Measurements from ENCODE around the gene DHX36. TPM values are rescaled to one million over a fixed set of nuclear protein-coding genes. Genes with fewer than 3 reads are reported as not detected.

The DHX36 gene
- total and polyA plus RNA-seq, 7 experiments from 2014 or later: 16.1 to 101 (median 86.0) TPM

- Histone ChIP-seq H3K9me3 (ENCODE audit: control insufficient read depth in 2 of 3, low read length in 3 of 3) (no peaks in the 10 kb centered on the region), H3K4me3 (ENCODE audit: low read length) (no peak overlapping the region), H3K36me3 (ENCODE audit: control insufficient read depth in 2 of 3, insufficient read depth in 3 of 3, low read length in 3 of 3) (peaks cover 0 to 21% (median 15%) of the 10 kb centered on the region in 3 experiments), H3K4me1 (ENCODE audit: control insufficient read depth in 2 of 2, insufficient read depth in 2 of 2, low read length in 2 of 2) (peaks cover 37 to 47% of the 10 kb centered on the region in 2 donors), H3K27me3 (ENCODE audit: control insufficient read depth in 2 of 2, insufficient read depth in 2 of 2, low read length in 2 of 2) (no peaks in the 10 kb centered on the region), H3K27ac (ENCODE audit: low read depth, low read length) (peak overlapping the region; percentile 32)
- ChIA-PET POLR2A (no interaction called here), CTCF (interaction anchor here (0.6 kb wide), 1 partner anchor 1387 kb away, joined by 3 read pairs; no protein-coding TSS in a partner anchor)
- peak overlapping the region in 6 of 10 donors; percentile 14 to 62 (median 34) for H3K4me3 Mint-ChIP-seq
- H3K4me1 Mint-ChIP-seq: peaks cover 7 to 37% (median 27%) of the 10 kb centered on the region in 7 donors
- peak overlapping the region in 8 of 9 donors; percentile 5 to 65 (median 38) for H3K27ac Mint-ChIP-seq
- H3K27me3 Mint-ChIP-seq: no peaks in the 10 kb centered on the region
- intact Hi-C loops (cut with micrococcal nuclease): loop anchor here in 1 of 2 donors (5.0 kb wide), 1 partner anchor 40 kb away; no protein-coding TSS in a partner anchor
- ATAC-seq (no peak), DNase-seq (no peak)
- peaks cover 15 to 45% (median 29%) of the 10 kb centered on the region in 5 donors for H3K36me3 Mint-ChIP-seq
- H3K9me3 Mint-ChIP-seq: no peaks in the 10 kb centered on the region
Observed at GRCh38 chr3:154316974-154317767, 7.1 kb downstream of the DHX36 start.

- peaks cover 0 to 28% (median 15%) of the 10 kb centered on the region in 3 experiments for H3K36me3 ChIP-seq (ENCODE audit: control insufficient read depth in 2 of 3, insufficient read depth in 3 of 3, low read length in 3 of 3)
- no peak overlapping the region for H3K27ac ChIP-seq (ENCODE audit: low read depth, low read length)
- DNase-seq (no peak), ATAC-seq (no peak)
- POLR2A ChIA-PET: interaction anchor here (0.6 to 3.1 kb wide), 2 partner anchors 8 to 10 kb away, joined by 5 to 9 read pairs; partner anchors contain the start of gene DHX36
- Mint-ChIP-seq H3K36me3 (peaks cover 15 to 48% (median 35%) of the 10 kb centered on the region in 5 donors), H3K4me1 (peaks cover 7 to 35% (median 26%) of the 10 kb centered on the region in 7 donors), H3K27me3 (no peaks in the 10 kb centered on the region), H3K27ac (peak overlapping the region in 1 of 9 donors; percentile 68), H3K4me3 (no peak overlapping the region), H3K9me3 (no peaks in the 10 kb centered on the region)
- CTCF ChIA-PET: interaction anchor here (0.7 kb wide), 1 partner anchor 33 kb away, joined by 3 read pairs; no protein-coding TSS in a partner anchor
- no peak overlapping the region for H3K4me3 ChIP-seq (ENCODE audit: low read length)
- peaks cover 9 to 24% of the 10 kb centered on the region in 2 donors for H3K4me1 ChIP-seq (ENCODE audit: control insufficient read depth in 2 of 2, insufficient read depth in 2 of 2, low read length in 2 of 2)
- intact Hi-C loops (cut with micrococcal nuclease): no loop called here
- no peaks in the 10 kb centered on the region for H3K9me3 ChIP-seq (ENCODE audit: control insufficient read depth in 2 of 3, low read length in 3 of 3)
- no peaks in the 10 kb centered on the region for H3K27me3 ChIP-seq (ENCODE audit: control insufficient read depth in 2 of 2, insufficient read depth in 2 of 2, low read length in 2 of 2)
Observed at GRCh38 chr3:154314152-154314551, 10.1 kb downstream of the DHX36 start.

DNA sequence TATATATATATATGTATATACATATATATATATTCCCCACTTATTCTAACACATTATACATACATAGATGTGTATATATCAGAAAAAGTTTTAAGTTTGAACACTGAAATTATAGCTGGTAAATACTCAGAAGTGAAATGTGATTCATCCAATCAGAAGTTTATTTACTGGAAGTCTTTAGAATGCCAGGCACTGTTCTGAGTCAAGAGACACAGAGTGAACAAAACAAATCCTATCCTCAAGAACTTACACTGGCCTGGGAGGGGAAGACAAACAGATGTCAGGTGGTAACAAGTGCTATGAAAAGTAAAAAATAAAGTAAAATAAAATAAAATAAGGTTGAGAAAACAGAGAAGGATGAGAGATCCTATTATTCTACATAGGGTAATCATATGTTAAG is 13.4 kb downstream of the DHX36 start:
- no peaks in the 10 kb centered on the region for H3K27me3 ChIP-seq (ENCODE audit: control insufficient read depth in 2 of 2, insufficient read depth in 2 of 2, low read length in 2 of 2)
- H3K4me1 ChIP-seq (ENCODE audit: control insufficient read depth in 2 of 2, insufficient read depth in 2 of 2, low read length in 2 of 2): no peaks in the 10 kb centered on the region
- H3K9me3 Mint-ChIP-seq: no peaks in the 10 kb centered on the region
- intact Hi-C loops (cut with micrococcal nuclease): no loop called here
- no peak overlapping the region for H3K4me3 ChIP-seq (ENCODE audit: low read length)
- DNase-seq: no peak
- peaks cover 7 to 42% (median 33%) of the 10 kb centered on the region in 7 donors for H3K4me1 Mint-ChIP-seq
- H3K27me3 Mint-ChIP-seq: no peaks in the 10 kb centered on the region
- H3K36me3 ChIP-seq (ENCODE audit: control insufficient read depth in 2 of 3, insufficient read depth in 3 of 3, low read length in 3 of 3): peaks cover 0 to 46% (median 15%) of the 10 kb centered on the region in 3 experiments
- no peaks in the 10 kb centered on the region for H3K9me3 ChIP-seq (ENCODE audit: control insufficient read depth in 2 of 3, low read length in 3 of 3)
- POLR2A ChIA-PET: no interaction called here
- no peak for ATAC-seq
- peaks cover 24 to 57% (median 43%) of the 10 kb centered on the region in 5 donors for H3K36me3 Mint-ChIP-seq
- no peak overlapping the region for H3K4me3 Mint-ChIP-seq
- CTCF ChIA-PET: no interaction called here
- H3K27ac ChIP-seq (ENCODE audit: low read depth, low read length): no peak overlapping the region
- peak overlapping the region in 1 of 9 donors; percentile 62 for H3K27ac Mint-ChIP-seq

DNA sequence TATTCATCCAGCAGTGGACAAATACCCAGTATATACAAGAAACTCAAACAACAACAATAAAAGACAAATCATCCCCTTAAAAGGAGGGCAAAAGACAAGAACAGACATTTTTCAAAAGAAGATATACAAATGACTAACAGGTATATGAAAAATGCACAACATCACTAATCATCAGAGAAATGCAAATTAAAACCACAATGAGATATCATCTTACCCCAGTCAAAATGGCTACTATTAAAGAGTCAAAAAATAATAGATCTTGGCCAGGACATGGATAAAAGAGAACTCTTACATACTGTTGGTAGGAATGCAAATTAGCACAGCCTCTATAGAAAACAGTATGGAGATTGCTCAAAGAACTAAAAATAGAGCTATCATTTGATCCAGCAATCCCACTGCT is 16.9 kb downstream of the DHX36 start:
- POLR2A ChIA-PET: interaction anchor here (0.6 kb wide), 1 partner anchor 94 kb away, joined by 3 read pairs; no protein-coding TSS in a partner anchor
- ATAC-seq (no peak), DNase-seq (no peak)
- Histone ChIP-seq H3K9me3 (ENCODE audit: control insufficient read depth in 2 of 3, low read length in 3 of 3) (no peaks in the 10 kb centered on the region), H3K4me3 (ENCODE audit: low read length) (no peak overlapping the region), H3K27ac (ENCODE audit: low read depth, low read length) (no peak overlapping the region), H3K4me1 (ENCODE audit: control insufficient read depth in 2 of 2, insufficient read depth in 2 of 2, low read length in 2 of 2) (no peaks in the 10 kb centered on the region), H3K27me3 (ENCODE audit: control insufficient read depth in 2 of 2, insufficient read depth in 2 of 2, low read length in 2 of 2) (no peaks in the 10 kb centered on the region), H3K36me3 (ENCODE audit: control insufficient read depth in 2 of 3, insufficient read depth in 3 of 3, low read length in 3 of 3) (peaks cover 0 to 56% (median 17%) of the 10 kb centered on the region in 3 experiments)
- Mint-ChIP-seq H3K4me1 (peaks cover 5 to 21% (median 14%) of the 10 kb centered on the region in 7 donors), H3K9me3 (no peaks in the 10 kb centered on the region), H3K4me3 (no peak overlapping the region), H3K36me3 (peaks cover 11 to 44% (median 33%) of the 10 kb centered on the region in 5 donors), H3K27me3 (no peaks in the 10 kb centered on the region), H3K27ac (peak overlapping the region in 7 of 9 donors; percentile 3 to 37 (median 13))
- intact Hi-C loops (cut with micrococcal nuclease): no loop called here
- CTCF ChIA-PET: no interaction called here

DNA sequence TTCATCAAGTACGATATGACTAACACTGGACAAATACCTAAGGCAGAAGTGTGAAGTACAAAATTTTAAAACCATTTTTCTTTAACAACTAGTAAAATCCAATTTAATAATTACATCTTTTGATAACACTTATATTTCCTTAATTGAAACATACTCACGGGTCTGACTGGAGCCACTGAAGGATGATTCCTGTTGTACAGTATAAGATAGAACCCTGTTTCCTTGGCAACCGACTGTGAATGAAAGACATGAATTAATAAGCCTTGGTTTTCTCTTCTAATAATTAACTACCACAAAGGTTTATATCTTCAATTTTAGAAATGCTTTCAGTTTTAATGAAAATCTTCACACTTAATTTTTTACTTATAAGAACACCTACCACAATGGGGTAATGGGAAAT is 19.4 kb downstream of the DHX36 start:
- no peaks in the 10 kb centered on the region for H3K9me3 Mint-ChIP-seq
- H3K27ac Mint-ChIP-seq: no peak overlapping the region
- DNase-seq (no peak), ATAC-seq (no peak)
- ChIA-PET POLR2A (no interaction called here), CTCF (no interaction called here)
- H3K27me3 ChIP-seq (ENCODE audit: control insufficient read depth in 2 of 2, insufficient read depth in 2 of 2, low read length in 2 of 2): no peaks in the 10 kb centered on the region
- H3K4me3 Mint-ChIP-seq: no peak overlapping the region
- no peak overlapping the region for H3K27ac ChIP-seq (ENCODE audit: low read depth, low read length)
- H3K4me1 Mint-ChIP-seq: peaks cover 5 to 21% (median 16%) of the 10 kb centered on the region in 7 donors
- H3K9me3 ChIP-seq (ENCODE audit: control insufficient read depth in 2 of 3, low read length in 3 of 3): no peaks in the 10 kb centered on the region
- intact Hi-C loops (cut with micrococcal nuclease): loop anchor here in 1 of 2 donors (2.0 kb wide), 1 partner anchor 14 kb away; no protein-coding TSS in a partner anchor
- no peaks in the 10 kb centered on the region for H3K4me1 ChIP-seq (ENCODE audit: control insufficient read depth in 2 of 2, insufficient read depth in 2 of 2, low read length in 2 of 2)
- peaks cover 0 to 78% (median 25%) of the 10 kb centered on the region in 3 experiments for H3K36me3 ChIP-seq (ENCODE audit: control insufficient read depth in 2 of 3, insufficient read depth in 3 of 3, low read length in 3 of 3)
- H3K27me3 Mint-ChIP-seq: no peaks in the 10 kb centered on the region
- no peak overlapping the region for H3K4me3 ChIP-seq (ENCODE audit: low read length)
- H3K36me3 Mint-ChIP-seq: peaks cover 16 to 57% (median 40%) of the 10 kb centered on the region in 5 donors

GRCh38 chr3:154304116-154304786 is 20.0 kb downstream of the DHX36 start:
- CTCF ChIA-PET: no interaction called here
- DNase-seq (no peak), ATAC-seq (no peak)
- no peaks in the 10 kb centered on the region for H3K27me3 Mint-ChIP-seq
- peaks cover 16 to 59% (median 38%) of the 10 kb centered on the region in 5 donors for H3K36me3 Mint-ChIP-seq
- POLR2A ChIA-PET: no interaction called here
- H3K4me3 Mint-ChIP-seq: no peak overlapping the region
- intact Hi-C loops (cut with micrococcal nuclease): loop anchor here in 1 of 2 donors (2.0 kb wide), 1 partner anchor 15 kb away; no protein-coding TSS in a partner anchor
- no peak overlapping the region for H3K27ac Mint-ChIP-seq
- peaks cover 0 to 76% (median 25%) of the 10 kb centered on the region in 3 experiments for H3K36me3 ChIP-seq (ENCODE audit: control insufficient read depth in 2 of 3, insufficient read depth in 3 of 3, low read length in 3 of 3)
- H3K4me3 ChIP-seq (ENCODE audit: low read length): no peak overlapping the region
- H3K4me1 Mint-ChIP-seq: peaks cover 5 to 17% (median 13%) of the 10 kb centered on the region in 7 donors
- no peaks in the 10 kb centered on the region for H3K27me3 ChIP-seq (ENCODE audit: control insufficient read depth in 2 of 2, insufficient read depth in 2 of 2, low read length in 2 of 2)
- H3K4me1 ChIP-seq (ENCODE audit: control insufficient read depth in 2 of 2, insufficient read depth in 2 of 2, low read length in 2 of 2): no peaks in the 10 kb centered on the region
- H3K9me3 Mint-ChIP-seq: no peaks in the 10 kb centered on the region
- H3K27ac ChIP-seq (ENCODE audit: low read depth, low read length): no peak overlapping the region
- no peaks in the 10 kb centered on the region for H3K9me3 ChIP-seq (ENCODE audit: control insufficient read depth in 2 of 3, low read length in 3 of 3)

All from naive thymus-derived CD4-positive, alpha-beta T cell (primary cell).